ENCODE measurements around the gene HOXA6.

Gene HOXA6

DNA sequence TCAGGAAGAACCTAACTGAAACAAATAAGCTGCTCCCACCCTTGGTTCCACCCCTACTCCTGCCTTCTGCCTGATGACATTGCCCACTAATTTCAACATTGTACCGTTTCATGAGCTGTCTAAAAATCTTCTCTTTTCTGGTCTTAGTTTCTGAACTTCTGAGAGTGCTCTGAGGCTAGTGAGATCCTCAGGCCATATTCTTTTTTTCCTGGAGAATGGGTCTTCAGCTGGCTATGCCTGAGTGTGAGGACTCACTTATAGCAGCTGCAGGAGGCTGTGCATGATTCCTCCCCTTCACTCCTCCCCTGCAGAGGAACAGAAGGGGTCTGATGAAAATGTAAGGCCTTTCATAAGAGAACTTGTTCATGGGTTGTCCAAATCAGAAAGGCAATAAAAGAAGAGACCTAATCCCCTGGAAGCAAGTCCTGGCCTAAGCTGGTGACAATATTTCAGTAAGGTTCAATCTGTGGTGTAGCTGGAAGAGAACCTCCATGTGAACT lies 28.1 kb downstream of the HOXA6 start:
- no peak for DNase-seq
- intact Hi-C loops (cut with DNase I), result no loop called here

DNA sequence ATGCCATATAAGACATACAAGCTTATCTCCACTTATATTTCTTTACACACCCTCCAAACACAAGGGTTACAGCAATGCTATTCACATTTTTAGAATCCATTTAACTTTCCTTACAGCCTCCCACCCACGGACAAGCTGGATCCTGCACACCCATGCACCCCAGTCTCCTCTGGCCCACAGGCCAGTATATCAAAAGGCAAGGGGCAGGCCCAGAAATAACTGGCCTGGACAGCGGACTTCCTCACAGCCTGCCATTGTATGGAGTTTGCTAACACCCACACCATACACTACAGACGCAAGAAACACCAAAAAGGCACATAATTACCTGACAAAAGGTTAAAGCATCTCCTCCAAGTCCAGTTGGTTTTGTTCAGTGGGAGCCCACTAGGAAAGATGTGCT lies 29.0 kb downstream of the HOXA6 start:
- intact Hi-C loops (cut with DNase I), result no loop called here
- no peak for DNase-seq

- DNase-seq, result no peak
- intact Hi-C loops (cut with DNase I), result no loop called here
These were observed 29.6 kb downstream of the HOXA6 start for GRCh38 chr7:27117887-27118491.

- DNase-seq, result no peak
- intact Hi-C loops (cut with DNase I), result no loop called here
These were observed 30.4 kb downstream of the HOXA6 start for GRCh38 chr7:27116962-27117886.

DNA sequence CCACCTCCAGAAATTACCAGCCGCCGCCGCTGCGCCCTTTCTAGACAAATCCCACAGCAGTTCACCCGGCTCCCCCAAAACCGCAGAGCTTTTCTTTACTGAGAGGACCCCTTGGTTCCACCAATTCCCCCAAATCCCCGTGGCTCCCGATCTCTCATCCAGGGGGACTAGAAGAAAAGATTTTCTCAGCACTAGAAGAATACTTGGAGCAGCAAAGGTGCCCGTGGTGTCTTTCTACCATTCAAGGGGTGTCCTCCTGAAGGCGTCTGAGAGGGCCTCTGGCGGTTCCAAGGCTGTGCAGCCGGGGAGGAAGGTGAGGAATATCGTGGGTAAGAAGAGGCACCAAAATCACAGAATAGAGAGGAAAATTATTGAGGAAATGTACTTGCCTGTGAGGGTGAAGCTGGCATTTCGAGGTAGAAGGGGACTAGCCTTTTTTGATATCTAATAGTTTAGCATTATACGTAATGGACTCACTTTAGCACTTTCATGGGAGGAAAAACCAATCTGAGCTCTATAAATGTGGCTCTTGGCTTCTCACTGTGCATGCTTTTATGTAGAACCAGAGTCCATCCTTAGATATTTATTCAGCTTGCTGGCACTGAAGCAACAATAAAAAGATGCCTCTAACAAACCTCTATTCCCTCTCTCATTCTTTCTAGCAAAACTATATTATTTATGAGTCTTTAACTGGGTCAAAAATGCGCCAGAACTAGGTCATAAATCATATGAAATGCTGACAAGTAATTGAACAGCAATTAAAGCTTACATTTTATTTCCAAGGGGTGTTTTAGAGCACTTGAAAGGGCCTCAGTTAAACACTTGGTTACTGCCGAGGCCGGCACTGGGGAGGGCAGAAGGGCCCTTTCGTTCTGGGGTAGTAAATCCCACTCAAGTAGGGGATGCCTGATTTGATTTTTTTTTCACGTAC lies 31.3 kb downstream of the HOXA6 start:
- no peak for DNase-seq
- intact Hi-C loops (cut with DNase I), result no loop called here

- no peak for DNase-seq
- intact Hi-C loops (cut with DNase I), result no loop called here
These were observed 32.1 kb downstream of the HOXA6 start for GRCh38 chr7:27115221-27116026.

DNA sequence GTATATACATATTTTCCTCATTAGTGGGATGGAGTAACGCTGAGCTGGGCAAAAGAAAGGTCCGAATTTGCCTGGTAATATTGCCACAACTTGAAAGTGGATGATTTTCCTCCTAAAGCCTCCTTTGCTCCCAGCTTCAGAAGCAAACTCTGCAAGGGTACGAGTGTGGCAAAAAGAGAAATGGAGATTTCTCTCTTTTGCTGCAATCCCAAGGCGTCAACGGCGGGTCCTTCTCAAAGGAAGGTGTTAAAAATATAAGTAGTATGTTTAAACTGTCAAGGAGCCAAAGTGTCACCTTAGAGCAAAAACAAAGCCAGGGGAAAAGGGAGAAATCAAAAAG lies 32.7 kb downstream of the HOXA6 start:
- DNase-seq, result no peak
- intact Hi-C loops (cut with DNase I), result no loop called here

GRCh38 chr7:27113991-27114769 lies 33.4 kb downstream of the HOXA6 start:
- intact Hi-C loops (cut with DNase I), result no loop called here
- no peak for DNase-seq

GRCh38 chr7:27112955-27113949 lies 34.3 kb downstream of the HOXA6 start:
- no peak for DNase-seq
- intact Hi-C loops (cut with DNase I), result no loop called here

GRCh38 chr7:27112361-27112760 lies 35.2 kb downstream of the HOXA6 start:
- DNase-seq, result no peak
- intact Hi-C loops (cut with DNase I), result no loop called here

DNA sequence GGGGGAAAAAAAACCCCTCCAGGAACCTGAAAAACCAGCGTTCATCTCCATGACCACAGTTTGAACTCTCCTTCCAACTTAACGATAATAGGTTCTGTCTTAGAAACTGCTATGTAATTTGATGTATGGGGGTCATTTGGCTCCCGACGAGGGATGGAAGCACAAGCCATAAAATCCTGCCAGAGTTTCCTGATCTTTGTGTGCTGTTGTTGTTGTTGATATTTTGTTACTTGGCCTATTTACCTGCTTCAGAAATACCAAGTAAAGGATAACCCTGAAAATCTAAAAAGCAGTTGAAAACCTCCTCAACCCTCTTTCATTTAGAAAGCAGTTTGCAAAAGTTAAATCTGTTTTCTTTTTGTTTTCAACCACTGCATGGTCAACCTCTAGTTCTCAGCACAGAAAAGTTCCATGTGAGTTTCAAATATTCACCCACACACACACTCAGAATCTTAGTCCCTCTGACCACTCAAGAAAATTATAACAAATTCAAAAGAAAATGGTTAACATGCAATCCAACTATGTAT lies 35.8 kb downstream of the HOXA6 start:
- DNase-seq, result no peak
- intact Hi-C loops (cut with DNase I), result no loop called here

GRCh38 chr7:27111042-27111750 lies 36.4 kb downstream of the HOXA6 start:
- no peak for DNase-seq
- intact Hi-C loops (cut with DNase I), result no loop called here

GRCh38 chr7:27110186-27111031 lies 37.2 kb downstream of the HOXA6 start:
- no peak for DNase-seq
- intact Hi-C loops (cut with DNase I), result no loop called here

GRCh38 chr7:27109466-27110185 lies 37.9 kb downstream of the HOXA6 start:
- intact Hi-C loops (cut with DNase I), result no loop called here
- DNase-seq, result no peak

Data from head of caudate nucleus (tissue), 42 donors.